ENCODE data around the gene SLC39A12.

DNA sequence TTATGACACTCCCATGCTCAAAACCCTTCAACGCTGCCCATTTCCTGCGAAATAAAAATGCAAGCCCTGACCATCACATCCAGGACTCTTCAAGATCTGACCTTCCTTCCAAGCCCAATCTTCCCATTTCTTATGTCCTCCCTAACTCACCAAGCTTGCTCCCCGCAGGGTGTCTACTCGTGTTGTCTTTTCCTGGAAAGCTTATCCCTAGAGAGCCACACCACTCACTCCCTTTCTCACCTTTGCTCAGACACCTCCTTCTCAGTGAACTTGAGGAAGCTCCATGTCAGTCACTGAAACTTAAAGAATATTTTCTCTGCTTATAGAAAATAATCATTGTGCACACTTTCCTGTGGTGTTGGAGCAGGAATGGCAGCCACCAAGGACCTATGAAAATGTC, 134.1 kb downstream of the SLC39A12 start:
- TF ChIP-seq, protein P1, sequence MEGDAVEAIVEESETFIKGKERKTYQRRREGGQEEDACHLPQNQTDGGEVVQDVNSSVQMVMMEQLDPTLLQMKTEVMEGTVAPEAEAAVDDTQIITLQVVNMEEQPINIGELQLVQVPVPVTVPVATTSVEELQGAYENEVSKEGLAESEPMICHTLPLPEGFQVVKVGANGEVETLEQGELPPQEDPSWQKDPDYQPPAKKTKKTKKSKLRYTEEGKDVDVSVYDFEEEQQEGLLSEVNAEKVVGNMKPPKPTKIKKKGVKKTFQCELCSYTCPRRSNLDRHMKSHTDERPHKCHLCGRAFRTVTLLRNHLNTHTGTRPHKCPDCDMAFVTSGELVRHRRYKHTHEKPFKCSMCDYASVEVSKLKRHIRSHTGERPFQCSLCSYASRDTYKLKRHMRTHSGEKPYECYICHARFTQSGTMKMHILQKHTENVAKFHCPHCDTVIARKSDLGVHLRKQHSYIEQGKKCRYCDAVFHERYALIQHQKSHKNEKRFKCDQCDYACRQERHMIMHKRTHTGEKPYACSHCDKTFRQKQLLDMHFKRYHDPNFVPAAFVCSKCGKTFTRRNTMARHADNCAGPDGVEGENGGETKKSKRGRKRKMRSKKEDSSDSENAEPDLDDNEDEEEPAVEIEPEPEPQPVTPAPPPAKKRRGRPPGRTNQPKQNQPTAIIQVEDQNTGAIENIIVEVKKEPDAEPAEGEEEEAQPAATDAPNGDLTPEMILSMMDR (conservative IDR thresholded peaks at IDR 0.05) = no peak
- no peak for TF ChIP-seq ZFX (IDR thresholded peaks at IDR 0.05)

Data from C4-2B (cell line).